ENCODE results near the gene GLP1R.

GLP1R gene

DNA sequence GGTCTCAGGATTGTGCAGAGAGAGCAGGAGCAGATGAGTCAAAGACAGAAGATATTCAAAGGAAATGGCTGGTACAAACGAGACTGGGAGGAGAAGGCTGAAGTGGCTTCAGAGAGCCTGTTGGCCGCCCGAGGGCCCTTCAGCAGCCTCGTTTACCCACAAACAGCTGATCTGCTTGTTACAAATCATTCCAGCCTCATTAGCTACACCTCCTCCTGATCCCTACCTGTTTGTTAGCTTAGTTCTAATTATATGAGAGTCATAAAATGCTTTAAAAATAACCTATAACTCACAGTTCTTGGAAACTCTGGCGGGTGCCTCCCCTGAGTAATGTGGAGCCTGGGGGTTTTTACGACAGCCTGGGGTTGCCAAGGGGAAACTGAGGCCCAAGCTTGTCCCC is 12.6 kb downstream of the GLP1R start:
- no peak overlapping the region for H3K4me3 ChIP-seq (ENCODE audit: control insufficient read depth, low read depth, low read length)
- DNase-seq (ENCODE audit: low read depth), result no peak
- TF ChIP-seq, protein P1, sequence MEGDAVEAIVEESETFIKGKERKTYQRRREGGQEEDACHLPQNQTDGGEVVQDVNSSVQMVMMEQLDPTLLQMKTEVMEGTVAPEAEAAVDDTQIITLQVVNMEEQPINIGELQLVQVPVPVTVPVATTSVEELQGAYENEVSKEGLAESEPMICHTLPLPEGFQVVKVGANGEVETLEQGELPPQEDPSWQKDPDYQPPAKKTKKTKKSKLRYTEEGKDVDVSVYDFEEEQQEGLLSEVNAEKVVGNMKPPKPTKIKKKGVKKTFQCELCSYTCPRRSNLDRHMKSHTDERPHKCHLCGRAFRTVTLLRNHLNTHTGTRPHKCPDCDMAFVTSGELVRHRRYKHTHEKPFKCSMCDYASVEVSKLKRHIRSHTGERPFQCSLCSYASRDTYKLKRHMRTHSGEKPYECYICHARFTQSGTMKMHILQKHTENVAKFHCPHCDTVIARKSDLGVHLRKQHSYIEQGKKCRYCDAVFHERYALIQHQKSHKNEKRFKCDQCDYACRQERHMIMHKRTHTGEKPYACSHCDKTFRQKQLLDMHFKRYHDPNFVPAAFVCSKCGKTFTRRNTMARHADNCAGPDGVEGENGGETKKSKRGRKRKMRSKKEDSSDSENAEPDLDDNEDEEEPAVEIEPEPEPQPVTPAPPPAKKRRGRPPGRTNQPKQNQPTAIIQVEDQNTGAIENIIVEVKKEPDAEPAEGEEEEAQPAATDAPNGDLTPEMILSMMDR (conservative IDR thresholded peaks at IDR 0.05; ENCODE audit: control insufficient read depth, insufficient read depth, low read depth, low read length), result no peak

DNA sequence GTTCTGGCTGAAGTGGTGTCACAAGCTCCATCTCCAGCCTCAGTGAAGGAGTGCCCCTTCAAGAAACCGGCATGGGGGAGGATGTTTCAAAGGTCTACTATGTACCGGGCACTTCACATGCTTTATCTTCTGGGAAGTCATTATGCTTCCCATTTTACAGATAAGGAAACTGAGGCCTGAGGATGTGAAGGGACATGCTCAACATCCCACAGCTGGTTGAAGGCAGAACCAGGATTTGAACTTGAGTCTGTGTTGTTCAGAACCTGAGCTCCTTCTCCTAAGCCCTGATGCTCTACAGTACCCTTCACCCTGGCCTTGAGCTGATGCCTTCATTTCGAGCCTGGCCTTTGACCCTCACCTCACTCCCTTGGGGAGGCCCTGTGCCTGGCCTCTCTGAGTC is 13.0 kb downstream of the GLP1R start:
- H3K4me3 ChIP-seq (ENCODE audit: control insufficient read depth, low read depth, low read length), result no peak overlapping the region
- no peak for DNase-seq (ENCODE audit: low read depth)
- TF ChIP-seq, protein P1 (conservative IDR thresholded peaks at IDR 0.05; ENCODE audit: control insufficient read depth, insufficient read depth, low read depth, low read length), result no peak

DNA sequence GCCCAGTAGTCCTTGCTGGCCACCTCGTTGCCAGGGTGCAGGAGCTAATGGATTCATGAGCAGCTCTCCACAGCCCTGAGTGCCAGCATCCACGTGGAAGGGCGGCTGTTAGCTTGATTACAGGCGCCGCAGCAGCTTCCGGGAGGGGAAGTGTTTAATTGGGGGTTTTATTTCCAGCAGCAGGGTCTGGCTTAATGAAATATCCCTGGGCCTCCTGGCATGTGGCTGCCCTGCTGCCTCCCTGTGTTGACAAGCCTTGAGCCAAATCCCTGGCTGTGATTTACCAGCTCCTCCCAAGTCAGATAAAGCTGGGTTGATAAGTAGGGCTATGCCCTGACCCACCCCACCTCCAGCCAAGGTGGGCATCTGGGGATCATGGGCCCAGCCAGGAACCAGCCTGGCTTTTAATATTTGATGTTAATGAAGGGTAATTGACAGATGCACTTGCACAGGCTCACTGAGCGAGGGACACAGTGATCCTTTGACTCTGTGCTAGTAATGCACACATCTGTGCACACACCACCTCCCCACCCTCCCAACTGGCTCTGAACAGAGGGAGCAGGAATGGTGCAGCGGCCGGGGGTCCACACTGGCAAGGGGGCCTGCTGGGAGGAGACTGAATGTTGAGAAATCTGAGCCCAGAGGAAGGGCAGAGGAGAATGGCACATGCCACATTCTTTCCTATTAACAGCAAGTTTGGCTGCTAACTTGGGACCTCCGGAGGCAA is 13.6 kb downstream of the GLP1R start:
- TF ChIP-seq, protein P1 (conservative IDR thresholded peaks at IDR 0.05; ENCODE audit: control insufficient read depth, insufficient read depth, low read depth, low read length), result no peak
- no peak for DNase-seq (ENCODE audit: low read depth)

DNA sequence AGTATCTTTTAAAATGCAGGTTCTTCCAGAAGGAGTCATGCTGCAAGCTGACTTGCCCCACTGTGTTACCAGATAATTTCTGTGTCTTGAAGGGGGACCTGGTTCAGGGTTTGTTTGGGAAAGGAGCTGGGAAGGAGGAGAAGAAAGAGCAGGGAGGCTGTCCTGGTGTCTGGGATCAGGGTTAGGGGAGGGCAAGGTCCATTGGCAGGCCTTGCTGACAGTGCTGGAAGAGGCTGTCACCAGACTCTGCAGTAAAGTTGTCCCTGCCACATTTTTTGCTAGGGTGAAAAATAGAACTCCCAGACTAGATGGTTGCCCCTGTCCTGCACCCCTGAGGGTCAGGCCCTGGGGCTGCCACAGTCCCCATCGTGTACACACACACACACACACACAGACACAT is 14.9 kb downstream of the GLP1R start:
- no peak overlapping the region for H3K4me3 ChIP-seq (ENCODE audit: control insufficient read depth, low read depth, low read length)
- TF ChIP-seq, protein P1 (conservative IDR thresholded peaks at IDR 0.05; ENCODE audit: control insufficient read depth, insufficient read depth, low read depth, low read length), result no peak
- DNase-seq (ENCODE audit: low read depth), result no peak

More for the DNA sequence above, 13.6 kb downstream of the GLP1R start:
- H3K4me3 ChIP-seq (ENCODE audit: control insufficient read depth, low read depth, low read length), result no peak overlapping the region

DNA sequence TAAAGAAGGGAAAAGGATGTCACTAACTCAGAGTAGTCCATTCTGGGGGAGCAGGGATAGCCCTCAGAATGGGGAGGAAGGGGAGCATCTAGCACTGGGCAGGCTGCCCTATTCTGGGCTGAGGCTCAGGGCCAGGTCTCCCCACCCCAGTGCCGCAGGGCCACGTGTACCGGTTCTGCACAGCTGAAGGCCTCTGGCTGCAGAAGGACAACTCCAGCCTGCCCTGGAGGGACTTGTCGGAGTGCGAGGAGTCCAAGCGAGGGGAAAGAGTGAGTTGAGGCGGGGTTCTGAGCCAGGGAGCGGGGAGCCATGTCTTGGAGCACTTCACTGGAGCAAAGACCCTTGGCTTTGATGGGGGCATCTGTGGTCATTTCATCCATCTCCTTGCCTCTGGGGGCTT is 17.0 kb downstream of the GLP1R start:
- TF ChIP-seq, protein P1 (conservative IDR thresholded peaks at IDR 0.05; ENCODE audit: control insufficient read depth, insufficient read depth, low read depth, low read length), result no peak
- H3K4me3 ChIP-seq (ENCODE audit: control insufficient read depth, low read depth, low read length), result no peak overlapping the region
- DNase-seq (ENCODE audit: low read depth), result no peak

DNA sequence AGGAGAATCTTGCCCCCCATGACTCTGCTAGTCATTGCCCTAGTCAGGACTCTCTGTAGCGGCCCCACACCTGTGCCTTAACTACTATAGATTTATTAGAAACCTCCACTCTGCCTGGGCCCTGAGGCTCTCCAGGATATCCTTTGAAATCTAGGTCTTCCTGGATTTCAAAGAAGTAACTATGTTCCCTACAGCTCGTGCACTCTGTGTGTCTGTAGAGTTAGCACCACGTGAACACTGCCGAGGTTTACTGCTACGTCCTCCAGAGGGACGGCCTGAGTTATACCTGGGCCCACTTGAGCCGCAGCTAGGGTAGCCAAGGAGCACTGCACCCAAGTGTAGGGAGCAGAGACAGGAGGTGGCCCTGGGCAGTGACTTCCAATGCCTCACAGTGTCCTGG is 19.8 kb downstream of the GLP1R start:
- no peak for DNase-seq (ENCODE audit: low read depth)
- no peak overlapping the region for H3K4me3 ChIP-seq (ENCODE audit: control insufficient read depth, low read depth, low read length)
- TF ChIP-seq, protein P1 (conservative IDR thresholded peaks at IDR 0.05; ENCODE audit: control insufficient read depth, insufficient read depth, low read depth, low read length), result no peak
